ENCODE measurements around the gene SRA1.
A peak's percentile ranks its signal among the peaks of the same experiment; 100 is the strongest.

The SRA1 gene

DNA sequence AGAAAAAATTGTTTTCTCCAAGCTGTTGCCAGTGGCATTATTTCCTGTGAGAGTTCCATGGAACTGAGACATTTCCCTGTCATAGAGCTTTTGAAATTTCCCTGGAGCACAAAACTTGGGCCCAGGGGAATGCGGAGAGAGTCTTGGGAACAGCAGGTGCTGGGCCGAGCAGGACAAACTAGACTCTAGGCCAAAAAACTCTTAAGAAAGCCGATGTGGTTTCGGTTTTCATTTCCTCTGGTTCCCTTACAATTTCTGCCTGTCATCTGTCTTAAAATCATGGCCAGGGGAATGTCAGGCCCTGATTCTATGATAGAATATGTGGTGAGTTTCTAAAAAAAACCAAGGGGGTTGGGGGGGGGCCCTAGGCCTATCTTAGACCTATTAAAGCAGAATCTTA is 11.9 kb upstream of the SRA1 start:
- DNase-seq = no peak

DNA sequence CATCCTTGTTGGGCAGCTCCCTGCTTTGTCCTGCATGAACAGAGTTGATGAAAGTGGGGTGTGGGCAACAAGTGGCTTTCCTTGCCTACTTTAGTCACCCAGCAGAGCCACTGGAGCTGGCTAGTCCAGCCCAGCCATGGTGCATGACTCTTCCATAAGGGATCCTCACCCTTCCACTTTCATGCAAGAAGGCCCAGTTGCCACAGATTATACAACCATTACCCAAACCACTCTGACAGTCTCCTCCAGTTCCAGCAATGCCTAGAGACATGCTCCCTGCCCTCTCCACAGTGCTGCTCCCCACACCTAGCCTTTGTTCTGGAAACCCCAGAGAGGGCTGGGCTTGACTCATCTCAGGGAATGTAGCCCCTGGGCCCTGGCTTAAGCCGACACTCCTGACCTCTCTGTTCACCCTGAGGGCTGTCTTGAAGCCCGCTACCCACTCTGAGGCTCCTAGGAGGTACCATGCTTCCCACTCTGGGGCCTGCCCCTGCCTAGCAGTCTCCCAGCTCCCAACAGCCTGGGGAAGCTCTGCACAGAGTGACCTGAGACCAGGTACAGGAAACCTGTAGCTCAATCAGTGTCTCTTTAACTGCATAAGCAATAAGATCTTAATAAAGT is 11.3 kb upstream of the SRA1 start:
- DNase-seq = no peak

DNA sequence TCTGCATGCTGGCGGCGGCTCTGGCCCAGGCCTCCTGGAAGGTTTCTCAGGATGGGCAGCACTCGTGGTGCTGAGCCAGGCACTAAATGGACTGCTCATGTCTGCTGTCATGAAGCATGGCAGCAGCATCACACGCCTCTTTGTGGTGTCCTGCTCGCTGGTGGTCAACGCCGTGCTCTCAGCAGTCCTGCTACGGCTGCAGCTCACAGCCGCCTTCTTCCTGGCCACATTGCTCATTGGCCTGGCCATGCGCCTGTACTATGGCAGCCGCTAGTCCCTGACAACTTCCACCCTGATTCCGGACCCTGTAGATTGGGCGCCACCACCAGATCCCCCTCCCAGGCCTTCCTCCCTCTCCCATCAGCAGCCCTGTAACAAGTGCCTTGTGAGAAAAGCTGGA is 10.6 kb upstream of the SRA1 start:
- no peak for DNase-seq

DNA sequence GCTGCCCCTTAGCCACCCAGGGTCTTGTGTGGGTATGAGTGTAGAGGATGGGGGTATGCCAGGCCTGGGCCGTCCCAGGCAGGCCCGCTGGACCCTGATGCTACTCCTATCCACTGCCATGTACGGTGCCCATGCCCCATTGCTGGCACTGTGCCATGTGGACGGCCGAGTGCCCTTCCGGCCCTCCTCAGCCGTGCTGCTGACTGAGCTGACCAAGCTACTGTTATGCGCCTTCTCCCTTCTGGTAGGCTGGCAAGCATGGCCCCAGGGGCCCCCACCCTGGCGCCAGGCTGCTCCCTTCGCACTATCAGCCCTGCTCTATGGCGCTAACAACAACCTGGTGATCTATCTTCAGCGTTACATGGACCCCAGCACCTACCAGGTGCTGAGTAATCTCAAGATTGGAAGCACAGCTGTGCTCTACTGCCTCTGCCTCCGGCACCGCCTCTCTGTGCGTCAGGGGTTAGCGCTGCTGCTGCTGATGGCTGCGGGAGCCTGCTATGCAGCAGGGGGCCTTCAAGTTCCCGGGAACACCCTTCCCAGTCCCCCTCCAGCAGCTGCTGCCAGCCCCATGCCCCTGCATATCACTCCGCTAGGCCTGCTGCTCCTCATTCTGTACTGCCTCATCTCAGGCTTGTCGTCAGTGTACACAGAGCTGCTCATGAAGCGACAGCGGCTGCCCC is 10.0 kb upstream of the SRA1 start:
- no peak for DNase-seq

DNA sequence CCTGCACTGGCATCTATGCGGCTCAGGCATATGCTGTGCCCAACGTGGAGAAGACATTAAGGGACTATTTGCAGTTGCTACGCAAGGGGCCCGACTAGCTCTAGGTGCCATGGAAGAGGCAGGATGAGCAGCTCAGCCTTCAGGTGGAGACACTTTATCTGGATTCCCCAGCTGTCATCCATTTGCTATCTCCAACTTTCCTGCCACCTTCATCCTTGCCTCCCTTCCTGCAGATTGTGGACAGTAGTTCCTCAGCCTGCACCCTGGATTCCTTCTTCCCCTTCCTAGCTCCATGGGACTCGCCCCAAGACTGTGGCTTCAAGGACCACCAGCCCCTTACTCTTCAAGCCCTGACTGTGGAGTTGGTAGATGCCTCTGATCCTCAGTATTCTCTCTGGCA is 9.4 kb upstream of the SRA1 start:
- DNase-seq = no peak

DNA sequence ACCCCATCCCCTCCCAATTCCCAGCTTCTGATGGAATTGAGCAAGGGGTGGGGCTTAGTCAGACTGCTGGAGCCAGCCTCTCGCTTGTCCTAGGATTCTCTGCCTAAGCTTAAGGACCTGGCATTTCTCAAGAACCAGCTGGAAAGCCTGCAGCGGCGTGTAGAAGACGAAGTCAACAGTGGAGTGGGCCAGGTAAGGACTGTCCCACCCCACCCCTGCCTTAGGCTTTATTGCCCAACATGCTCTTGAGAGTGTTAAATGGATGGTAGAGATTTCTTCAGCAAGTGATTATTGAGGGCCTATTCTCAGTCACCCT is 8.5 kb upstream of the SRA1 start:
- DNase-seq = no peak

DNA sequence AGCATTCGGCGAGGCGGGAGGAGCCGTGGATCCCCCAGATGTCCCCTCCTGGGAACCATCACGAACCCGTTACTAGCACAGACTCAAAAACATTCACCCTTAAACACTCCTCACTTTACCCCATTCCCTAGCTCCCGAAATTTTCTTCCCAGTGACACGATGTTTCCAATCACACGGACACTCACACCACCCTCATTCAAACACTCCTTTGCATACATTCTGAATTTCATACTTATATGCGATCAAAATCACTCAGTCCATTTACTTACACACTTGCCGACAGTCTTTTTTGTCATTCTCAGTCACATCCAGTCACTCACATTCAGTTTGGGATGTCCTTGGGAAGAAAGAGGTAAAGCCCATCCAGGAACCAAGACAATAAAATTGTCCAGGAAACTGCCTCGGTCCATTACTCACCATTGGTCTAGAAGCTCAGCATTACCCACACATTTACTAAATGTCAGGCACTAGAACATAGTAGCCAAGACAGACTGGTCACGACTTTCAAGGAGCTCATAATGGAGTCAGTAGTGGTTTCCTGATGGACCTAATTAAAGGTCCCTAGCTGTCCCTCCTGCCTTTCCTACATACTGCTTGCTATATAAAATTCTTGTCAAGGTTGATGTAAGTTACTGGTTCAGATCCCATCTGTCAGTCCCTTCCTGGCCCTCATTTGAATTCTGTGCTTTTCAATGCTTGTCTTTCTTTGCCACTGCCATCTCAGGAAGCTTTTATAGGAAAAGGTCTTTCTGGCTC is 7.9 kb upstream of the SRA1 start:
- no peak for DNase-seq

DNA sequence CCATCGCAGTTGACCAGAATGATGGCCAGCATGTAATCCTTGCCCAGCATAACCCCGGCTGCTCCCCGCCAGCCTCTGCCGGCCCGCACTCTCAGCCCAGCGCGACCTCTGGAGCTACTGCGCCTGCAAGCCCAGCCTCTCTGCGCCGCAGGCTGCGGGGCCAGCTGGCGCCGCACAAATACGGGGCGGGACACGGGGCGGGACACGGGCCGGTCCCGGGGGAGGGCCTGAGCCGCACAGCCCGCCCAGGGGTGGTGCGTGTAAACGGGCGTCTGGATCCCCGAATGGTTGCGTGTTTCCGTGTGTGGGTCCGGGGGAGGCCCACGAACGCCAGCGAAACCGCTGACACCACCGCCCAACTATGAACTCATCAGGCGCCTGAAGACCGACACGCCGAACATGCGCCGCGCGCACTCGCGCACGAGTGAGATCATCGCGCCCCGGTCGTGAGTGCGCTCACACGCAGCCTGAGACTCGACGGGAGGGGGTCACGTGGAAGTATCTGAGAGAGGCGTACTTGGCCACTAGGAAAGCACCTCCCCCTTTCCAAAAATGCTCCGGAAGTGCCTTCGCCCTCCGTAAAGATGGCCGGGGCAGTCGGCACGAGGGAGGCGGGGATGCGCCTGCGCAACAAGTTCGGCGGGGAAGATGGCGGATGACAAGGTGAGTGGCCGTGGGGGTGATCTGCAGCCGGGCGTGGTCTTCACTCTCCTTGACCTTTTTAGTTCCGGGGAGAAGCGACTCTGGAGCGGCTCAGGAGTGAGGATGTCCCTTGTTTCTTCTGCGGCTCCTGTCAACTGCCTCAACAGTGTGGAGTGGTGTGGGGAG is 7.1 kb upstream of the SRA1 start, which contains the start of the genes APBB3 and SLC35A4:
APBB3 (minus strand) TSS at position 403 of the 828 bp plus-strand sequence; CDS start at position 50, 353 bp downstream.
SLC35A4 (plus strand) TSS at position 633 of the 828 bp plus-strand sequence. CDS start 2,342 bp downstream, outside the sequence.
- peak; percentile 99 for DNase-seq

DNA sequence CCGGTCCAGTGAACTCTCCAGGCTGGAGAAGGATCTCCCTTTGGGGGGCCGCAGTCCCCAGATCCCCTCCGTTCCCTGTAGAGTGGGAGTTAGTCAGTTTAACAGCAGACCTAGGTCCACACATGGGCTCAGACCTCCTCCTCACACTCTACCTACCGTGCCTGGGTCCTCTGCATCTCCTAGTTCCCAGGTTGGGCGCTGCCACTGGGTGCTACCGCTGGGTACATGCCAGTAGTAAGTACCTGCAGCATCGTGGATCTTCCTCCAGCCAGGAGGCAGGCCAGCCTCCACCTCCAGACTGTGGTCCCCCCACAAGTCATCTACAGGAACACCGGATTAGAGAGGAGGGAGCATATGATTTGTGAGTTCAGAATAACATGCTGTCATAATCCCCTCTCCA is 6.3 kb upstream of the SRA1 start:
- peak; percentile 8 for DNase-seq

DNA sequence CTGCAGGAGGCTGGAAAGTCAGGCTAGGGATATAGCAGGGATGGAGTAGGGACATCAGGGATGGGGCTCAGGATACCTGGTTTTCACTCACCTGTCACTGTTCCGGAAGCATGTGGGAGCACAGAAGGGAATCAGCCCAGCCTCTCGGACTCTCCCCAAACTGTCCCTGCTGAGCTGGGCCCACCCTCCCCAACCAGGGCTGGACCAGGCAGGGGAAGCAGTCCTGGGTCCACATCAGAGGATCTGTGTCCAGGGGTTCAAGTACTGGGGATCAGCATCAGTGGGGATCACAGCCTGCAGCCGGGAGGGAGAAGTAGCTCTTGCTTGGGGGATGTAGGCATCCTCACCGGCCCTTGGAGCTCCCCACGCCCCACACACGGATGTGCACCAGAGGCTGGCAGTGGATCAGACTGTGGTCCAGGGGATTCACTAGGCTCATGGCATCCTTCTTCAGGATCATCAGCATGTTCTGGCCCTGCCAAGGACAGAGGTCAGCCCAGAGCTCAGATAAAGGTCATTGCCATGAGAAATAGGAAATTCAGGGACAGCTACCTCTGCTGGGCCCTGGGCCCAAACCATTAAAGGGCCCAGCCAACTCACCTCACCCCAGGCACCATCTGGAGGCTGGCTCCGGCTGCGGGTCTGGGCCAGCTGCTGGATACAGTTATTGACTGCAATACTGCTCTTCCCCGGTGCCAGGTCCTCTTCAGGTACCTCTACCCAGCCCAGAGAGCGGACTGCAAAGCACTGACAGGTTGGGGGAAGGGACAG is 4.7 kb upstream of the SRA1 start:
- no peak for DNase-seq

DNA sequence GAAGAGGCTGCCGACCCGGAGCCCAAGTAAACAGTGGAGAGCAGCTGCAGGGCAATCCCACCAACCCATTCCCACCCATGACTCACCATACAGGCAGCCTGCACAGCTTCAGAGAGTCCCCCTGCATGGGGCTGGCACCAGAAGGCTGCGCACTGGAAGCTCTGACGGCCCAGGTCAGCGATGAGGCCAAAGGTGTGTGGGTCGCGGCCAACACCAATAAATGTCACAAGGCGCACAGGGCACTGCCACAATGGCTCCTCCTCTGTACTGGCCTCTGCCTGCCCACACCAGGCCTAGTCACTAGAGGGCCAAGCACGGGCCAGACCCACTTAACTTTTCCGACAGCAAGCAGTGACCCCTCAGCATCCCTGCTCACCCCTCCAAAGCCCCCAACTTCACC is 3.0 kb upstream of the SRA1 start:
- no peak for DNase-seq

DNA sequence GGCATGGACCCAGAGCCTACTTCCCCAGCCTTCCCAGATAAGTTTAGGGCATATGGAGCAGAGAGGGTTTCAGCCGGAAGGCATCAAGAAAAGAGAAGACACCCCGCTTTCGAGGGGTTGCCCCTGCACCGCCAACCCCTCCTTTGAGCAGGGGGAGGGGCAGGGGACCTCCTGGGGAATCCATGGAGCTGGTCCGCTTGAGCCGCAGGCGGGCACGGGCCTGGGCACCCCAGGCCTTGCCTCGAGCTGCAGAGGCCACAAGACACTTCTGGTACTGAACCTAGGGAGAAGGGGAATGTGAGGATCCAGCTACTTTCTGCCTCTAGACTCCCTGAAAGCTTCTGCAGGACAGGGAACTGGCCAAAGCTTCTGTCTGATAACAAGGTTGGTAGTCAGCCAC is 1.3 kb upstream of the SRA1 start:
- no peak for DNase-seq

DNA sequence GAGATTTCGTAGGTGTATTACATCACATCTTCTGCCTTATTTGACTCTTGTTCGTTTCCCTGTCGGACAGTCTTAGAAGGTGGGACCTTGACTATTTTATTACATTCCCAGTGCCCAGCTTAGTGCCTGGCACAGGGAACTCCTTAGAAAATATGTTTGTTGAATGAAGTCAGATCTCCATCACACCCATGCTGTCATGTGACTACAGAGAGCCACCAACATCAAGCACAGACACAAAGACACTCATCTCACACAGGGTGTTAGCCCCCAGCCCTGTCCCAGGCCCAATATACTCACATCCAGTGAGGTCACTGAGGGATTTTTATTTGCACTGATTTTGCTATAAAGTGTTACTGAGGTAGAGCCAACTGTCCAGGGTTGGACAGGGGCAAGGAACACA is 692 bp upstream of the SRA1 start:
- DNase-seq = no peak

DNA sequence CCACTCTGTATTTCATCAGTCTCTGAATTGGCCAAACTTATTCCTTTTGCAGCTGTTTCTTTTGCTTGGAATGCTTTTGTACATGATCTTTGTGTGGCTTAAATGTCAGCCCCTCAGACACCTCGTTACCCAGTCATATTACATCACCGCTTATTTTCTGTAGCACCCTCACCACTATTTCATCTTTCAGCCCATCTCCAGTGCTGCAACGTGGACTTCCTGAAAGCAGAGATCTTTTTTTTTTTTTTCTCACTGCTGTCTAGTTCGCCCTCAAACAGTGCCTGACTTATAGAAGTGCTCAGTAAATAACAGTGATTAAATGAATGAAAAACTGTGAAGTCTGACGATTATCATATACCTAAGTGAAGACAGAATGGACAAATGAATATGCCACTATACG is 835 bp downstream of the SRA1 start:
- DNase-seq = no peak

DNA sequence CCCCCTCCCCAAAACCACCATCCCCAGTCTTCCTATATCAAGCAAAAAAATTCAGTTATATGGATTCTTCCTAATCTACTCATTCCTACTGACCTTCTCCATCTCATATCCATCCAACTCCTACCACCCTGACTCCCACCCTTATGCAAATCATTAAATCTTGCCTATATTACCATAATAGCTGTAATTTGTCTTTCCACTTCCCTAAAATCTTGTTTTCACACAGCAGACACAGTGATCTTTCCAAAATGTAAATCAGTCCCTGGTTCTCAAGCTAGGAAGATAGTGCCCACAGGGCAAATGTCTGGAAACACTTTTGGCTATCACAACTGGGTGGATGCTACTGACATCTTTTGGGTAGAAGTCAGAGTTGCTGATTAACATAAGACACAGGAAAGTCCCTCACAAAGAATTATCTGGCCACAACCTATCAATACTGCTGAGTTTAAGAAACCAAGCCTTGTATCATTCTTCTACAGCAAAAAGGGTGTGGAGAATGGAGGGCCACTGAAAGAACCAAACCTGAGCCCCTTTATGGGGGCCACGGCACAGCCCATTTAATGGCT is 1.4 kb downstream of the SRA1 start:
- no peak for DNase-seq

DNA sequence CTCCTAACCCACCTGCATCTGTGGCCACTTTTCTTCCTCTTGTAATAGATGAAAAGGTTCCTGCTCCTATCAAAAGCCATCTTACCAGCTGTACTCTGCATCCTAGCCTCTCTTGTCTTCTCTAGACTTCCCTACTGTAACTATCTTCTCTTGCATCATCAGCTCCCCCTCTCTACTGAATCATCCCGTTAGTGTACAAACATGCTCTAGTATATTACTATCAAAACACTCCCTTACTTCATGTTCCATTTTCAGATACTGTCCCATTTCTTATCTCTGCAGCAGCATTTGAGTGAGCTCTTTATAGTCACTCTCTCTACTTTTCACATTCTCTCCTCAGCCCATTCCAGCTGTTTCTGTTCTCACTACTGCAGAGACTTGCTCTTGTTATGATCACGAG is 2.8 kb downstream of the SRA1 start:
- DNase-seq = no peak

DNA sequence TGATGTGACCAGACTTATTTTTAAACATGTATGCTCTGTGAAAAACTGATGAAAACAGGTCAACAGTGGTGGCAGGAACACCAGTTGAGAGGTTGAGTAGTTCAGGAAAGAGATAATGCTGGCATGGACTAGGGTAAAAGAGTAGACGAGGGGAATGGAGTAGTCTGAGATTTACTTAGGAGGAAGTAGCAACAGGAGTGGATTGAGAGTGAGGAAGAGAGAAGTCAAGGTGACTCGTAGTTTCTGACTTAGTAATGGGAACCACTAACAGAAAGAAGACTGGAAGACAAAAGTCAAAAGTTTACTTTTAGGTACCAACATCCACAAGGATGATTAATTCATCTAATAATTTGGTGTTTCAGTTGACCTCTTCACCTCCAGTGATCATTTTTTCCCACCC is 3.6 kb downstream of the SRA1 start:
- no peak for DNase-seq

DNA sequence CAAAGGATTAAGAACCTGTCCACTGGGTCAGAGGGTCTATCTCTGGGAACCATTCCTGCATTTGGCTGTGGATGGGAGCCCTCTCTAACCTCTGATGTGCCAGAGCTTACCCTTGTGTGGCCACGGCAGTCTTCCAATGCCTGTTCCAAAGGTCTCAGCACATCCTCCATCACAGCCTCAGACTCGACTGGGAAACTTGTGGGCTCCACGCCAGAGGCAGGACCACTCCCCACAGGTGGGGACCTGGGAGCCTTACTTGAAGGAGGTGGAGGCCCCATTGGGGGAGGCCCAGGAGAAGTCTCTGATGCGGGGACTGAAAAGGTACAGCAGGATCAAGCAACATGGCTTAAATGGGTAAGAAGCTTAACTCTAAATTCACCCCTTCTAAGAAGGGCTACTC is 5.4 kb downstream of the SRA1 start:
- no peak for DNase-seq

DNA sequence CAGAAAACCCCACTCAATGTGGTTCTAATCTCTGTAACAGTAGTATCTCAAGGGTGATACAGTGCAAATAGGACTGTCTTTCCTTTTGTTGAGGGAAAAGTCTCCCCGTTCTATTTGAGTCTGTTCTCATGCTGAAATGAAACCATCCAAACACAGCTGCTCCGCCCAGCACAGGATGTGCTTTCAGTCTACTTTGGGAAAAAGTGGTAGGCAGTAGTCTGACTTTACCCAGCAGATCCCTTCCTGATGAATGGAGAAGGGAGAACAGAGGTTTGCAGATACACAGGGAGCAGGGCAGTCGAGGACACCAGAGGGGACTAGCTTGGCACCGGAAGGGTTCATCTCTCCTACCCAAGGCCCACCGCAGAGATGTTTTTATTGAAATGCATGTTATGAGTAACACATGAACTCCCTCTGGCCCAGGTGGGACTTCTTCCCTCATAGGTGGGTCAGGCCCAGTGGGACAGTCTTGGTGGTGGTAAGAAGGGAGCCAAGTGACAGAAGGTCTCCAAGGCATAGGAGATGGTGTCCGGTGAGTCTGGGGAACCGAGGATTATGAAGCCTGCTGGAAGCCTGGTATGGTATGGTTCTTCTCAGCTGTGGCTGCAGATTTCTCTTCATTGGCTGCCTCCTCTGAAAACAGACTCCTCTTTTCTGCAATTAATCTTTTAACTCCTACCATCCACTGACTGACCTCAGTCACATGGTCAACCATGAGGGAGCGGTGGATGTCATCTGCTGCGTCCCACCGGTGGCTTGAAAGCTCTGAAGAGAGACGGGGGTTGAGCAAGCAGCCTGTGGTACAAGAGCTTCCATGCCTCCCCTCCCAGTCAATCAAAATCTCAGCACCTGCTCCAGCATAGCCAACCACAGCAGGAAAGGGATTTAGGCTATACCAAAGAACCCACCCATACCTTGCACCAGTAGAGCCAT is 6.9 kb downstream of the SRA1 start:
- no peak for DNase-seq

DNA sequence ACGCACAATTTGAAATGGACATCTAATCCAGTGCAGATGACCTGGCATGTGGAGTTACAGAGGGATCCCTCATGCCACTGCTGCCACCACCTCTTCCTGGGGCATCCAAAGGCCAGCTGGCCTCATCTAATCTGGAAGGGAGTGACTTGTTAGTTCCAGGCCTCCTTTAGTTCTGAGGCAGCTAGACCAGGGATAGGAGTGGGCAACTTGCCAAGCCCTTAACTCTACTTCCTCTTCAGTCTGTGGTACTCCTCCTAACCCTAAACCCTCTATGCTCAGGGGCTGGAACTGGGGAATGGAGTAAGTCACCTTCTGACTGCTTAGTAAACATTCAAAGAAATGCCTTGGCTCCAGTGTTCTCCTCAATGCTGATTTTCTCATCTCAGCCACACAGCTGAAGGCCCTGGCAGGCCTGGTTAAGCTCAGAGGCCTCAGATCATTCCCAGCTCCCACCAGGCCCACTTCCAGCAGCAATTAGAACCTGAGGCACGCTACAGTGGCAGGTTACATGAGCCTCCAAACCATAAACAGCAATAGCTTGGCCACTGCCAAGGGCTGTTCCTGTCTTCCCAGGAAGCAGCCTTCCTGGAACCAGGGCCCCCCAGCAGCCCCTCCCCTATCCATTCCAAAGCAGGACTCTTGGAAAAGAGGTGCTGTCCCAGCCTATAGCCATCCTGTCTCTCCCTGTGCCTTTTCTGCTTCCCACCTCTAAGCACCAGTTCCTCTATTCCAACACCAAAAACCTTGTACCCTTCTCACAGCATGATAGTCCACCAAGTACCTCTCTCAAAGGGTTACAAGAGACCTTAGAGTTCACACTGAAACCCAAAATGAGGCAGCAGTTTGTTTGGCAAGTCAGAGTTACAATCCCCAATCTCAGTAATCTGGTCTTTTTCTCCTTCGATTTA is 7.8 kb downstream of the SRA1 start:
- DNase-seq = no peak

Data from COR-L47 (cell line).